ENCODE results near the gene COL8A2.

COL8A2 gene

DNA sequence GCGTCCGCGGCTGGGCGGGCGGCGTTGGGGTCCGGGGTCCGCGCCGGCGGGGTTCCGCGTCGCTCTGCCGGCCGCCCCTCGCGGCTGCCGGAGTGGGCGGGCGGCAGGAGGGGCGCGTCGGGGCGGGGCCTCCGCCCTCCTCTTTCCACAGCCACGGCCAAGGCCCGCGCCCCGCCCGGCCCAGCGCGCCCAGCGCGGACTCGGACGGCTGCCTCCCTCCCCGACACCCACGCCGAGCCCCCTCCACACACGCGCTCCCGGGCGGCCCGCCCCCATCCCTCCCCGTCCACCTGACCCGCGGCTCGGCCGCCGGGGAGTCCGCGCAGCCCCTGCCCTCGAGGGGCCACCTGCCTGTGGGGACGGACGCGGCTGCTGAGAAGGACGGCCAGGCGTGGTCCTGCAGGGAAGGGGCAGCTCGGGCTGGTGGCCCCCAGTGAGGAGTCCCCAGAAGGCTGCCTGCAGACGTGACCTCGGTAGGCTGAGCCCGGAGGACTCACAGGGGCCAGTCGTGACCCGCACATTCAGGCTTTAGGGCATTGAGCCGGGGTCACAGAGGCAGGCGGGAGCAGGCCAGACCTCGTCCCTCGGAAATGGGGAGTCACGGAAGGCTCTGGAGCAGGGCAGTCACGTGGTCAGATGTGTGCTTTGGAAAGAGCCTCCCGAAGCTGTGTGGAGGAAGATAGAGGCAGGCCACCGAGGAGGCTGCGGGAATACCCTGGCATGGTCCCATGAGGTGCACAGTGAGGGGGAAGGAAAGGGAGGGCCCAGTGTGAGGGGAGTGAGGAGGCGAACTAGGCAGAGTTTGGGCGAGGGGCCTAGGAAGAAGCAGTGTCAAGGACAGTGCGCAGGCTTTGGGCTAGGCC, at the start of gene COL8A2:
Gene COL8A2 (minus strand): TSS at position 94 of the 863 bp plus-strand sequence. CDS start 24,980 bp downstream, outside the sequence.
- H3K4me3 ChIP-seq (ENCODE audit: low read length), result no peak within 1 kb of the TSS
- TF ChIP-seq ZNF274 (IDR thresholded peaks at IDR 0.05; ENCODE audit: low read depth, low read length), result no peak

DNA sequence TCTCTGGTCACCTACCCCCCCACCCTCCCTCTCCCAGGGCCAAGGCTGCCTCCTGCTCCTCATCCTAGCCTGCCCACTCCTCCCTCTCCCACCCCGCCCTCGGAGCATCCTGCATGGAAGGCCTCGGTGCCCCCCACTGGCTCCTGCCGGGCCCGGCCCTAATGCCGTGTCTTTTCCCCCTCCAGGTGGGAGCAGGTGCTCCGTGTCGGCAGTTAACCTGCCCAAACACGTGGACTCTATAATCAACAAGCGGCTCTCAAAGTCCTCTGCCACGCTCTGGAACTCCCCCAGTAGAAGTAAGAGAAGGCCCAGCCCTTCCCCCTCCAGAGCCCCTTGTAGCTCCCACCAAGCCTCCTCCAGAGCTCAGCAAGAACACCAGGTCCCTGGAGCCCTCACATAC, 49.7 kb upstream of the COL8A2 start:
- H3K4me3 ChIP-seq (ENCODE audit: low read length), result no peak overlapping the region
- TF ChIP-seq ZNF274 (IDR thresholded peaks at IDR 0.05; ENCODE audit: low read depth, low read length), result no peak

- TF ChIP-seq ZNF274 (IDR thresholded peaks at IDR 0.05; ENCODE audit: low read depth, low read length), result no peak
- no peak overlapping the region for H3K4me3 ChIP-seq (ENCODE audit: low read length)
Measured at GRCh38 chr1:36172983-36173382, 48.0 kb upstream of the COL8A2 start.

- no peak overlapping the region for H3K4me3 ChIP-seq (ENCODE audit: low read length)
- no peak for TF ChIP-seq ZNF274 (IDR thresholded peaks at IDR 0.05; ENCODE audit: low read depth, low read length)
Measured at GRCh38 chr1:36172017-36172747, 47.2 kb upstream of the COL8A2 start.

GRCh38 chr1:36170643-36171412, 45.8 kb upstream of the COL8A2 start:
- TF ChIP-seq ZNF274 (IDR thresholded peaks at IDR 0.05; ENCODE audit: low read depth, low read length), result no peak
- no peak overlapping the region for H3K4me3 ChIP-seq (ENCODE audit: low read length)

DNA sequence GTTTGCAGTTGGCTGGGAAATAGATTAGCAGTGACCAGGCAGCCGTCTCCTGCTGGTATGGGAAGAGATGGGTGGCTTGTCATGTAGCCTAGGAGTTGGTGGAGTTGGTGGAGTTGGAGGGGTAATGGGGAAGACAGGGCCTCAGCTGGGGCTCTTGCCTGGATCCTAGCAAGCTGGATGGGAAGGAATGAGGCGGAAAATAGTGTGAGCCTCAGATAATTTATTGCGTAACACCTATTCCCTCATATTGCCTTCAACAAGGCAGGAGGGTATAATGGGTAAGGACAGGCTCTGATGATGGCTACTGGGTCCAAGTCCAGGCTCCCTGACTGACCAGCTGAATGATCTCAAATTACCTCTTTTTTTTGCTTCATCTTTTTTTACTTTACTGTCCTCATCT, 43.5 kb upstream of the COL8A2 start:
- TF ChIP-seq ZNF274 (IDR thresholded peaks at IDR 0.05; ENCODE audit: low read depth, low read length), result no peak
- no peak overlapping the region for H3K4me3 ChIP-seq (ENCODE audit: low read length)

DNA sequence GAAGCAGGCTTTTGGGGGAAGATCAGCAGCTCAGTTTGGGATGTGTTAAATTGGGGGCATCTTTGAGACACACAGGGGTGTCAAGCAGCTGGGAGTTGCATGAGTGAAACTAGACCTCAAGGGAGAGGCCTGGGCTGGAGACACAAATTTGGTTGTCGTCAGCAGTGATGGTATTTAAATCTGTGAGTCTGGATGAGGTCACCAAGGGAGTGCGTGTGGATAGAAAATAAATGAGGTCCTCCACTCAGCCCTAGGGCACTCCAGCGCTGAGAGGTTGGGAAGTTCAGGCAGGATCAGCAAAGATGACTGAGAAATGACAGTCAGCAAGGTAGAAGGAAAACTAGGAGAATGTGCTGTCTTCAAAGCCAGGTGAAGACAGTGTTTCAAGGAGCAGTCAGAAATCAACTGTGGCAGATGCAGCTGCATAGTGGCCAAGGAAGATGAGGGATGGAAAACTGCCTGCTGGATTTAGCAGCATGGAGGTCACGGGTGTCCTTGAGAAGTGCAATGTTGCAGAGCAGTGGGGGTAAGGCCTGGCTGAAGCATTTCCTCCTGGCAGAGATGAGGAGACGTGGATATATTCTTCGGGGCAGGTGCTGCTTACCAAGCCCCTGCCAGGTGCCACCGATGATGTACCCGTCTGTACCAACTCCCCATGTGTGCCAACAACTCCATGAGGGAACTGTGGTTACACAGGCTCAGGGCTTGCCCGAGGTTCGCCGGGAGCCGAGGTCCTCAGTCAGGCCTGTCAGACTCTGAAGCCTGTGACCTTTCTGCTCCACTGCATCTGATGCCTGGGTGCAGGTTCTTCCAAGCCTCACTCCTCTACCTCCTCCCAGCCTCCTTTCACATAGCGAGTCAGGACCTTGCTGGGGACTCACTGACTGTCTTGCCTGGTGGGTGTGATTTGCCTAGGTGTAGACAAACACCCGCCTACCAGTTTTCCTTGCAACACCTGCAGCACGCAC, 42.2 kb upstream of the COL8A2 start:
- no peak for TF ChIP-seq ZNF274 (IDR thresholded peaks at IDR 0.05; ENCODE audit: low read depth, low read length)
- no peak overlapping the region for H3K4me3 ChIP-seq (ENCODE audit: low read length)

DNA sequence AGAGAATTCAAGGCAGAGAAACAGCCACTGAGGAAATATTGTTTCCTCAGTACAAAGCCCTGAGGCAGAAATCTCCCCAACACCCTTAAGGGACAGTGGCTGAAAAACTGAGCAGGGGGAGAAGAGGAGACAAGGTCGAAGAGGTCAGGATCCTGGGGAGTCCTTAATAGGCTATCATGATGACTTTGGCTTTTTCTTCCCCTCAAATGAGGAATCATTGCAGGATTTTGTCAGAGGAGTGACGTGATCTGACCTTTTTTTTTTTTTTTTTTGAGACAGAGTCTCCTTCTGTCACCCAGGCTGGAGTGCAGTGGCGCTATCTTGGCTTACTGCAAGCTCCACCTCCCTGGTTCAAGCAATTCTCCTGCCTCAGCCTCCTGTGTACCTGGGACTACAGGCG, 41.1 kb upstream of the COL8A2 start:
- TF ChIP-seq ZNF274 (IDR thresholded peaks at IDR 0.05; ENCODE audit: low read depth, low read length), result no peak
- no peak overlapping the region for H3K4me3 ChIP-seq (ENCODE audit: low read length)

DNA sequence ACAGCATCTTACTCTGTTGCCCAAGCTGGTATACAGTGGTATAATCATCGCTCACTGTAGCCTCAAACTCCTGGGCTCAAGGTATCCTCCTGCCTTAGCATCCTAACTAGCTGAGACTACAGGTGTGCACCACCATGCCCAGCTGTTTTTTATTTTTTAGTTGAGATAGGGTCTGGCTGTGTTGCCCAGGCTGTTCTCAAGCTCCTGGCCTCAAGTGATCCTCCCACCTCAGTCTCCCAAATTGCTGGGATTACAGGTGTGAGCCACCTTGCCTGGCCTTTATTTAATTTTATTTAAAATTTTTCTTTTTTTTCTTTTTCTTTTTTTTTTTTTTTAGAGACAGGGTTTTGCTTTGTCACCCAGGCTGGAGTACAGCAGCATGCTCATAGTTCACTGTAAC, 40.1 kb upstream of the COL8A2 start:
- no peak for TF ChIP-seq ZNF274 (IDR thresholded peaks at IDR 0.05; ENCODE audit: low read depth, low read length)
- no peak overlapping the region for H3K4me3 ChIP-seq (ENCODE audit: low read length)

- no peak overlapping the region for H3K4me3 ChIP-seq (ENCODE audit: low read length)
- no peak for TF ChIP-seq ZNF274 (IDR thresholded peaks at IDR 0.05; ENCODE audit: low read depth, low read length)
Measured at GRCh38 chr1:36164361-36164760, 39.3 kb upstream of the COL8A2 start.

- no peak overlapping the region for H3K4me3 ChIP-seq (ENCODE audit: low read length)
- no peak for TF ChIP-seq ZNF274 (IDR thresholded peaks at IDR 0.05; ENCODE audit: low read depth, low read length)
Measured at GRCh38 chr1:36163426-36163825, 38.4 kb upstream of the COL8A2 start.

- TF ChIP-seq ZNF274 (IDR thresholded peaks at IDR 0.05; ENCODE audit: low read depth, low read length), result no peak
- H3K4me3 ChIP-seq (ENCODE audit: low read length), result no peak overlapping the region
Measured at GRCh38 chr1:36162680-36163239, 37.7 kb upstream of the COL8A2 start.

All from GM08714 (cell line).